Endothelial cell of umbilical vein (primary cell): Measurements from ENCODE around the gene BCAS3.

ENCODE experiments used
- CTCF ChIP-seq, 2 donors: IDR thresholded peaks; 1 replicate in 1 of 2; 2 replicates in 1 of 2; pipeline ENCODE4 v1.5.1; 2011; ENCODE audit warnings: low read length in 2 of 2, mild to moderate bottlenecking in 2 of 2, moderate library complexity in 2 of 2, control low read depth in 1 of 2, inconsistent platforms in 1 of 2, low read depth in 1 of 2; ENCODE audit not compliant: insufficient read depth in 1 of 2; ENCODE audit errors: extremely low read depth in 1 of 2
- EZH2 ChIP-seq: IDR thresholded peaks from 2 replicates; pipeline ENCODE4 v1.6.1; 2012; ENCODE audit warnings: borderline replicate concordance, low read depth, mild to moderate bottlenecking, moderate library complexity, low read length, inconsistent platforms; ENCODE audit not compliant: severe bottlenecking
- JUN ChIP-seq: IDR thresholded peaks from 2 replicates; pipeline ENCODE4 v1.6.1; 2011; ENCODE audit warnings: borderline replicate concordance, low read depth; ENCODE audit not compliant: insufficient read length, insufficient read depth
- MAX ChIP-seq: IDR thresholded peaks from 2 replicates; pipeline ENCODE4 v1.6.1; 2011; ENCODE audit not compliant: insufficient read depth, insufficient read length
- POLR2A ChIP-seq: IDR thresholded peaks from 2 replicates; pipeline ENCODE4 v1.6.1; 2012; ENCODE audit warnings: low read depth, mild to moderate bottlenecking, control low read depth, low read length
- POLR2AphosphoS5 ChIP-seq: IDR thresholded peaks from 2 replicates; pipeline ENCODE4 v1.6.1; 2012; ENCODE audit warnings: low read depth, mild to moderate bottlenecking, control low read depth, low read length, moderate library complexity; ENCODE audit not compliant: insufficient read depth

- no peak for TF ChIP-seq CTCF (IDR thresholded peaks at IDR 0.05; ENCODE audit: extremely low read depth in 1 of 2, insufficient read depth in 1 of 2, low read depth in 1 of 2, low read length in 2 of 2)
- TF ChIP-seq POLR2AphosphoS5, result no peak
- no peak for TF ChIP-seq POLR2A
- TF ChIP-seq EZH2, result no peak
- no peak for TF ChIP-seq JUN
- TF ChIP-seq MAX, result no peak
These were observed 293.1 kb downstream of the BCAS3 start for GRCh38 chr17:60970741-60971140.
